COR-L47 (cell line): Measurements from ENCODE around the gene CNPY3.
A peak's percentile ranks its signal among the peaks of the same experiment; 100 is the strongest.

Source experiments
- DNase-seq: peaks from one replicate; lab custom pipeline; 2025; lab: John Stamatoyannopoulos, UW

The CNPY3 gene

GRCh38 chr6:42960243-42961019 lies 31.2 kb downstream of the CNPY3 start, which contains the start of gene GNMT:
Gene GNMT, plus strand, starts transcription at chr6:42960754. Its CDS starts 14 bp downstream, at chr6:42960768.
- DNase-seq: peak; percentile 64

DNA sequence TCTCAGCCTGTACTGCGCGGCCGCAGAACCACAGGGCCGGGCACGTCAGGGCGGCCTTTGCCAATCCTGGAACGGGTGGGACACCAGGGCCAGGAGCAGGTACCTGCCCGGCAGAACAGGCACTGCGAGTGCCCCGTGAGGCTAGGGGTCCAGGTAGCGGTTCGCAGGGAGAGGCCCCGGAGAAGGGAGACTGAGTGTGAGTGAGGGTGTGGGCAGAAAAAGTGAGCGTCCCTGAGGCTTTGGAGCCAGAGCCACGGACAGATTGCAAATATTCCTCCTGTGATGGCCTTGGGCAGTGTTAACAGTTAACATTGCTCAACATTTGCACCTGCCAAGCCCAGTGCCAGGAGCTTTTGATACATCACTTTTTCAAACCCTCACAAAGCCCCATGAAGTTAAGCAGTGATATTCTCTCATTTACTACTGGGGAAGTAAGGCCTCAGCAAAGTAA lies 31.8 kb downstream of the CNPY3 start:
- DNase-seq: no peak

- no peak for DNase-seq
Measured at GRCh38 chr6:42962096-42962495, 32.8 kb downstream of the CNPY3 start.

DNA sequence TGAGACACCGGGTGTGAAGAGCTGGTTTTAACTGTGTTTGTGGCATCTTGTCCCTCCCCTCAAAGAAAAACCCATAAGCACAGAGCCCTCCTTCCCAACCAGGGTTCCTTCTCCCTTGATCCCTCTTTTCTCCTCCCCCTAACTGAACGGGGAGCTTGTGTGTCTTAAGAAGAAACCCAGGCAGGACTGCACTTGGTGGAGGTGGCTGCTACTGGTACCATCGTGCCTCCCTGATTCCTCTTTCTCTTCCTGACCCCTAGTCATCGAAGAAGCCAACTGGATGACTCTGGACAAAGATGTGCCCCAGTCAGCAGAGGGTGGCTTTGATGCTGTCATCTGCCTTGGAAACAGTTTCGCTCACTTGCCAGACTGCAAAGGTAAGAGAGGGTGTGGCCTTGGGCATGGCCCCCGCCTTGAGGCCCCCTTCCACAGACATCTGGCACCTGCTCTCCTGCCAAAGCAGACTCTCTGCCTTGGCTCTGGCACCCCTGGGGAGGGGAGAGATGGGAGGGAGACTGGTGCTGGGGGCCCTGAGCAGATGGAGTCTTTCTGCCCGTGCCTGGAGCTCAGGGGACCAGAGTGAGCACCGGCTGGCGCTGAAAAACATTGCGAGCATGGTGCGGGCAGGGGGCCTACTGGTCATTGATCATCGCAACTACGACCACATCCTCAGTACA lies 33.4 kb downstream of the CNPY3 start:
- no peak for DNase-seq

DNA sequence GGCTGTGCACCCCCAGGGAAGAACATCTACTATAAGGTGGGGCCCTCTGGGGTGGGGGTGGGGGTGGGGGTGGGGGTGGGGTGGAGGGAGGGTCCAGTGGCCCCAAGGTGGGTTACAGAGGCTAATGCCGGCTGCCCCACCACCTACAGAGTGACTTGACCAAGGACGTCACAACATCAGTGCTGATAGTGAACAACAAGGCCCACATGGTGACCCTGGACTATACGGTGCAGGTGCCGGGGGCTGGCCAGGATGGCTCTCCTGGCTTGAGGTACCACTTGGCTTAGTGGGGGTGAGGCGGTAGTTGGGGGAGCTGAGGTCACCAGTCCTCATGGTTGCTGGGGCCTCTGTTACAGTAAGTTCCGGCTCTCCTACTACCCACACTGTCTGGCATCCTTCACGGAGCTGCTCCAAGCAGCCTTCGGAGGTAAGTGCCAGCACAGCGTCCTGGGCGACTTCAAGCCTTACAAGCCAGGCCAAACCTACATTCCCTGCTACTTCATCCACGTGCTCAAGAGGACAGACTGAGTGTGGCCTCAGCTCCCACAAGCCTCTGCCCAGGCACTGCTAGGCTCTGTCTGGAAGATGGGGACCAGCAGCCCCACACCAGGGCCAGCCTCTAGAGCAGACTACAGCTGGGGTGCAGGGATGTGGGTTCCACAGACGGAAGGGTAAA lies 34.0 kb downstream of the CNPY3 start:
- DNase-seq: no peak

DNA sequence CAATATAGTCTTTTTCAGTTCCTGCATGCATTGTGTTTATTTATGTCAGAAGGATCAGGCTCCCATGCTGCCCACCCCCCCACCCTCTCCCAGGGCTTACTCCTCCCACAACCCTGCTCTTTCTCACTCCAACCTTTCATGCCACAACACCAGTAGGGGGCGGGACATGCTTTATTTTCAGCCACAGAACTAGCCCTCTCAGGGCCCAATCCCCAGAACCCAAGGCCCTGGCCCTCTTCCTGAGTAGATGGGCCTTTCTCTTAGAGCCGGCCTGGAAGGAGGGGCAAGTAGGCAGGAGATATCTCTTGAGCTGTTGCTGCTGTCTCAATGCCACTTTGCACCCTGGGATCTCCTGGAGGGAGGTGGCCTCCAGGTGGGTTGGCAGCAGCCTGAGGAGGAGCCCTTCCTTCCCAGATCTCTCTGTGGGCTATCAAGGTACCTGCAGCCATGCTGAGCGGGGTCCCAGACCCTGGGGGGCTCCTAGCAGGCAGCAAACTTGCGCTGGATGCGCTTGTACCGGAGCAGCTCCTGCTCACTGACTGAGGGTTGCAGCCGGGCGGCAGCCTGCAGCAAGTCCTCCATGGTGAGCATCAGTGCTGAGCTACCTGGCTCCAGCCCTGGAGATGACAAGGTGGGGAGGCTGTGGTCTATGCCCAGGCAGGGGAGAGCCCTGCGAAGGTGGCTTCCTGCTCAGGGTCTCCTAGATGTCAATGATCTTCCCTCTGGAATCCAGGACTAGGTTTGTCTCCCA lies 34.8 kb downstream of the CNPY3 start:
- DNase-seq: peak; percentile 34

DNA sequence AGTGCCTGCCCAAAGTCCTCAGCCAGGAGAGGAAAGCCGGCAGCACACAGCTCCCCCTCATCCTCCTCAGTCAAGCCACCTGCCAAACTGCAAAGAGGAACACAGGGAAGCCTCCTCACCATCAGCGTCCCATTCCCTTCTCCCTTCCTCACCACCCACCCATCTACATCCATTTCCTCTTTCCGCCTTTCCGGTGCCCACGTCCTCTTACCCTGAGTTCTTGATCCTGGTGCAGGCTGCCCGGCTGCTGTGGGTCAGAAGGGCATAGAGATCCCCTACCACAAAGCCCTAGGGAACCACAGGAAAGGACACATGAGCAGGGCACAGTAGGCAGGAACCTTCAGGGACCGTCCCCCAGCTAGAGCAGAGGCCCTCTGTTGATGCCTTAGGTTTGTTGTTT lies 37.3 kb downstream of the CNPY3 start:
- no peak for DNase-seq

DNA sequence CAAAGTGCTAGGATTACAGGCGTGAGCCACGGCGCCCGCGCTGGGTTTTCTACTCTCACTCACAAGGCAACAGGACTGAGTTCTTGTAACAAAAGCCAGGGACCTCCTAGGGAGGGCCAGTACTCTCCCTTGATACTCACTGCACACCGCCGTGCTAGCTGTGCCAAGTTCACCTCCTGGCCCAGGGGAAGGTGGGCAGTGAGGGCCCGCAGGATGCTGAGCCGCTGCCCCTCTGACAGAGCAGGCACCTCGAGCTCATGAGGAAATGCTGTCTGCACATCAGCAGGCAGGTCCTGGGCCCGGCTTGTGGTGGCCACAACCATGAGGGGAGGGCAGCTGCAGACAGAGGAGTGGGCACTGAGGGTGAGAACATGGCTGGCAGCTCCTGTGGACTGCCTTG lies 37.9 kb downstream of the CNPY3 start:
- DNase-seq: no peak

DNA sequence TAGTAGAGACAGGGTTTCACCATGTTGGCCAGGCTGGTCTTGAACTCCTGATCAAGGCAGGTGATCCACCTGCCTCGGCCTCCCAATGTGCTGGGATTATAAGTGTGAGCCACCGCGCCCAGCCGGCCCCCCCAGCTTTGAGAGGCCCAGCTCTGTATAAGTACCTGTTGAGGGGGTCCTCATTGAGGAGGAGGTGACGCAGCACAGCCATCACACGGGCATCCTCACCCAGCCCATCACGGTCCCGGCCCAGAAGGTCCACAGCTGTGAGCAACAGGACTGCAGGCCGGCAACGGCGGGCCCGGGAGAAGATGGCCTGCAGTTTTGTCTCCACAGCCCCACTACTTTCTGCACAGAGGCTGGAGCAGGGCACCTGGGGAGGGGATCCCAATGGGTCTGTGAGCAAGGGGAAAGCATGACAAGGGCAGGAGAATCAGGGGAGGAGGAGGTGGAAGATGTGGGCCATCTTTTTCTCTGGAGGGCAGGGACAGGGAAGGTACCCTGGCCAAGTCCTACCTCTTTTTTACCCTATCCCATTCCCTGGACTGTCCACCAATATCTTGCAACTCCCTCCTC lies 38.9 kb downstream of the CNPY3 start:
- no peak for DNase-seq

GRCh38 chr6:42968783-42969182 lies 39.5 kb downstream of the CNPY3 start:
- no peak for DNase-seq

- DNase-seq: no peak
Measured at GRCh38 chr6:42969431-42969830, 40.2 kb downstream of the CNPY3 start.

GRCh38 chr6:42969934-42970333 lies 40.7 kb downstream of the CNPY3 start:
- DNase-seq: no peak

GRCh38 chr6:42970871-42971612 lies 41.8 kb downstream of the CNPY3 start:
- no peak for DNase-seq

DNA sequence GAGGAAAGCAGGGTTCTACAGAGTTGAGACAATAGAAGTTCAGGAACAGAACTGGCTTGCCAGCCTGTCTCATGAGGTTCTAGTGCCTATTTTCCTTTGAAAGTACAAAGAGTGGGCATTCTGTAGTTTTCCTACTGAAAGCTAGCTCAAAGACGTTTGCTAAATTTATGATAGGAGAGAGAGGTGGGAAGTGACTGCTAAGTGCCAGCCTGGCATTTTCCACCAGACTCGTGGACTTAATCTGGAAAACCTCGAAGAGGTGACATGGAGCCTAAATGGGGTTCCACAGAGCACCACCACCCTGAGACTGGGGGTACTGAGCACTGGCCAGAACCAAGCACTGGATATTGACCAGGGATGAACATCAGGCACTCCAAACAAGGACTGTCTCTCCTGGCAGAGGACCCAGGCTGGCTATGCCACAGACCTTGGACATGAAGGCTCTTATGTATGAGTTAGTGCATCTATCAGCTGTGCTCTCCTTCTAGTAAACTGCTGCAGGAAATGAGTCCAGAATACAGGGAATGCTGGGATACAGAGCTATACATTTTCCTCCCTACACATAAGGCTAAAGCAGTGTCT lies 42.6 kb downstream of the CNPY3 start:
- DNase-seq: no peak

GRCh38 chr6:42973926-42974325 lies 44.6 kb downstream of the CNPY3 start:
- no peak for DNase-seq

DNA sequence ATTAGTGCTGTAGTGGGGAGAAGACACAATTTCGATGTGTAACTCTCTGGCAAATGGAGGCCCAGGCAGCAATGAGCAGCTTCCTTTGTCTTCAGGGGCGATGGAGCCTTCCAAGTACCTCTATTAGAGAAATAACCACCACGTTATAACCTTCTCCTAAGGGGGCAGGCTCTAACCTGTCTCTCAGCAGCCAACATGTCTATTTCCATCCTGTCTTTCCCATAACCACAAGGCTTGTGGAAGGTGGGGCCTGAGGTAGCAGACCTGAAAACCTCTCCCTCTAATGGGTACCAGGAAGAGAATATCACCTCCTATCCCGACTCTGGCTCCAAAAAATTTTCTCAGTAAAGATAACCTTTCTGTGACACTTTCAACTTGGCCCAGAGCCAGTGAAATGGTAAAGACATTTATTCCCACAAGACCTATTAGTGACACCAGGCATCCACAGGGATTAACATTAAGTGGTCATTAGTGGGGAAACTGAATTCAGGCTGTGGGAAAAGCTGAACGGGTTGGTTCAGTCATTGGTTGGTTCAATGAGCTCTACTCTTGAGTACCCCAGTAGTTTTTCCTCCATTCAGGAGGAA lies 45.7 kb downstream of the CNPY3 start:
- no peak for DNase-seq

DNA sequence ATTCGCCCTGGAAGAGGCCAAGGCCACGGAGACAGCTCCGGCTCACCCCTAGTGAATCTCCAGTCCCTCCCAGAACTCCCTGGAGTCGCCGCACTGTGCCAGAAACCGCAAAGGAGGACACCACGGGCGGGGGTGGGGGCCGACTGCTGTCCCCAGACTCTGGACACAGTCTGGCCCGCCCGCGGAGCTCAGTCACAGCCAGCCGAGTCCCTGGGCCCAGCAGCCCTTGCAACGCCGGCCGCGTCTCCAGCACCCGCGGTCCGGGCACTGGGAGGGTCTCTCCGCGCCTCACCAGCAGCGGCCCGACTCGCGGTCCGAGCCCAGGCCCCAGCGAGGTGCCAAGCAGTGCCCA lies 49.2 kb downstream of the CNPY3 start:
- no peak for DNase-seq

GRCh38 chr6:42978839-42979522 lies 49.7 kb downstream of the CNPY3 start, which contains the start of gene PEX6:
Gene PEX6, minus strand, starts transcription at chr6:42979181. Its CDS starts 31 bp downstream, at chr6:42979150.
- peak; percentile 90 for DNase-seq

GRCh38 chr6:42979523-42980177 lies 50.4 kb downstream of the CNPY3 start:
- DNase-seq: peak; percentile 19
